ENCODE data around the gene PTPRG.

GRCh38 chr3:61946570-61947324 is 385.4 kb downstream of the PTPRG start:
- TF ChIP-seq YY1 (IDR thresholded peaks at IDR 0.05; ENCODE audit: low read depth) (no peak), TAF1 (IDR thresholded peaks at IDR 0.05; ENCODE audit: low read depth) (no peak), MAX (IDR thresholded peaks at IDR 0.05) (no peak)
